ENCODE data around the gene SNX18. TPM values are rescaled to one million over a fixed set of nuclear protein-coding genes. Genes with fewer than 3 reads are reported as not detected.

The SNX18 gene
- total RNA-seq, 1 experiment from 2014 or later, result 16.0 TPM

DNA sequence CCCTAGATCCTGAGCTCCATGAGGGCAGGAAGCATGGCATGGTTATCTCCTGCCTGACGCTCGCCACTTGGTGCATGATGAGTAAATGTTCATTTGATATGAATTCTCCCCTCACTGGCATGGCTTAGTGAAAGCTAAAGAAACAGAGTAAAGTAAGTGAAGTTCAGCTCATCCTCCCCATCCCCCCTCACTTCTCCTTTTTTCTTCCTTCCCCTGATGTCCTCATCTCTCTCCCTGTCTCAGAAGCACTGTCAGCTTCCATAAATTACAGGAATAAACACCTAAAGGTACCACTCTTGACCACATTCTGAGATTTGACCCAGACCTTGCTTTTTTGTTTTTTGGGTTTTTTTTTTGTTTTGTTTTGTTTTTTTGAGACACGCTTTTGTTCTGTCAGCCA, 73.3 kb downstream of the SNX18 start:
- DNase-seq (ENCODE audit: low read depth, low spot score) (no peak), ATAC-seq (no peak)
- Histone ChIP-seq H3K27ac (ENCODE audit: low read depth, low read length) (no peak overlapping the region), H2AFZ (ENCODE audit: low read depth, low read length, poor library complexity, severe bottlenecking) (no peak overlapping the region), H3K9me2 (ENCODE audit: insufficient read depth) (no peaks in the 10 kb centered on the region), H3K9me3 (ENCODE audit: control insufficient read depth in 1 of 2, insufficient read depth in 1 of 2, low read depth in 1 of 2, low read length in 2 of 2) (no peaks in the 10 kb centered on the region; a peak in 1 of 4 replicates), H4K20me1 (ENCODE audit: insufficient read depth) (no peaks in the 10 kb centered on the region), H3K4me3 (replicated peaks in 1 of 2; ENCODE audit: low read depth in 1 of 2, low read length in 2 of 2) (no peak overlapping the region), H3K9ac (ENCODE audit: low read length) (no peak overlapping the region), H3K4me1 (ENCODE audit: control insufficient read depth in 1 of 2, insufficient read depth in 2 of 2, low read length in 2 of 2) (no peaks in the 10 kb centered on the region), H3K27me3 (ENCODE audit: insufficient read depth, low read length) (no peaks in the 10 kb centered on the region), H3K79me2 (ENCODE audit: insufficient read depth, low read length) (no peaks in the 10 kb centered on the region), H3K36me3 (ENCODE audit: control insufficient read depth in 1 of 2, insufficient read depth in 2 of 2, low read length in 2 of 2) (no peaks in the 10 kb centered on the region), H3K4me2 (ENCODE audit: low read length) (no peak overlapping the region)
- BruUV-seq (replicated peaks), result no TSS peak
- ChIA-PET RAD21 (ENCODE audit: low non-redundant PET in 1 of 2, low total read pairs in 2 of 2, uncharacterized antibody in 2 of 2, unreplicated experiment in 2 of 2) (no interaction called here), CTCF (no interaction called here), POLR2A (no interaction called here)
- intact Hi-C loops (cut with micrococcal nuclease), result no loop called here
- no peak for TF ChIP-seq CEBPB (IDR thresholded peaks at IDR 0.05; ENCODE audit: low read depth)
- no peak for TF ChIP-seq EGR1 (IDR thresholded peaks at IDR 0.05; ENCODE audit: low read depth)
- TF ChIP-seq, protein P1, sequence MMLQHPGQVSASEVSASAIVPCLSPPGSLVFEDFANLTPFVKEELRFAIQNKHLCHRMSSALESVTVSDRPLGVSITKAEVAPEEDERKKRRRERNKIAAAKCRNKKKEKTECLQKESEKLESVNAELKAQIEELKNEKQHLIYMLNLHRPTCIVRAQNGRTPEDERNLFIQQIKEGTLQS (IDR thresholded peaks at IDR 0.05), result no peak
- no peak for TF ChIP-seq SIN3A (IDR thresholded peaks at IDR 0.05; ENCODE audit: low read depth)
- no peak for TF ChIP-seq CBX3 (IDR thresholded peaks at IDR 0.05; ENCODE audit: low read depth)
- TF ChIP-seq FOSL1 (IDR thresholded peaks at IDR 0.05; ENCODE audit: low read depth), result no peak
- no peak for TF ChIP-seq ZFX (IDR thresholded peaks at IDR 0.05)
- TF ChIP-seq SRF (IDR thresholded peaks at IDR 0.05; ENCODE audit: low read depth), result no peak
- TF ChIP-seq, protein P2, sequence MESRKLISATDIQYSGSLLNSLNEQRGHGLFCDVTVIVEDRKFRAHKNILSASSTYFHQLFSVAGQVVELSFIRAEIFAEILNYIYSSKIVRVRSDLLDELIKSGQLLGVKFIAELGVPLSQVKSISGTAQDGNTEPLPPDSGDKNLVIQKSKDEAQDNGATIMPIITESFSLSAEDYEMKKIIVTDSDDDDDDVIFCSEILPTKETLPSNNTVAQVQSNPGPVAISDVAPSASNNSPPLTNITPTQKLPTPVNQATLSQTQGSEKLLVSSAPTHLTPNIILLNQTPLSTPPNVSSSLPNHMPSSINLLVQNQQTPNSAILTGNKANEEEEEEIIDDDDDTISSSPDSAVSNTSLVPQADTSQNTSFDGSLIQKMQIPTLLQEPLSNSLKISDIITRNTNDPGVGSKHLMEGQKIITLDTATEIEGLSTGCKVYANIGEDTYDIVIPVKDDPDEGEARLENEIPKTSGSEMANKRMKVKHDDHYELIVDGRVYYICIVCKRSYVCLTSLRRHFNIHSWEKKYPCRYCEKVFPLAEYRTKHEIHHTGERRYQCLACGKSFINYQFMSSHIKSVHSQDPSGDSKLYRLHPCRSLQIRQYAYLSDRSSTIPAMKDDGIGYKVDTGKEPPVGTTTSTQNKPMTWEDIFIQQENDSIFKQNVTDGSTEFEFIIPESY (IDR thresholded peaks at IDR 0.05; ENCODE audit: extremely low read depth, insufficient replicate concordance, low read length), result no peak
- TF ChIP-seq, protein P3, sequence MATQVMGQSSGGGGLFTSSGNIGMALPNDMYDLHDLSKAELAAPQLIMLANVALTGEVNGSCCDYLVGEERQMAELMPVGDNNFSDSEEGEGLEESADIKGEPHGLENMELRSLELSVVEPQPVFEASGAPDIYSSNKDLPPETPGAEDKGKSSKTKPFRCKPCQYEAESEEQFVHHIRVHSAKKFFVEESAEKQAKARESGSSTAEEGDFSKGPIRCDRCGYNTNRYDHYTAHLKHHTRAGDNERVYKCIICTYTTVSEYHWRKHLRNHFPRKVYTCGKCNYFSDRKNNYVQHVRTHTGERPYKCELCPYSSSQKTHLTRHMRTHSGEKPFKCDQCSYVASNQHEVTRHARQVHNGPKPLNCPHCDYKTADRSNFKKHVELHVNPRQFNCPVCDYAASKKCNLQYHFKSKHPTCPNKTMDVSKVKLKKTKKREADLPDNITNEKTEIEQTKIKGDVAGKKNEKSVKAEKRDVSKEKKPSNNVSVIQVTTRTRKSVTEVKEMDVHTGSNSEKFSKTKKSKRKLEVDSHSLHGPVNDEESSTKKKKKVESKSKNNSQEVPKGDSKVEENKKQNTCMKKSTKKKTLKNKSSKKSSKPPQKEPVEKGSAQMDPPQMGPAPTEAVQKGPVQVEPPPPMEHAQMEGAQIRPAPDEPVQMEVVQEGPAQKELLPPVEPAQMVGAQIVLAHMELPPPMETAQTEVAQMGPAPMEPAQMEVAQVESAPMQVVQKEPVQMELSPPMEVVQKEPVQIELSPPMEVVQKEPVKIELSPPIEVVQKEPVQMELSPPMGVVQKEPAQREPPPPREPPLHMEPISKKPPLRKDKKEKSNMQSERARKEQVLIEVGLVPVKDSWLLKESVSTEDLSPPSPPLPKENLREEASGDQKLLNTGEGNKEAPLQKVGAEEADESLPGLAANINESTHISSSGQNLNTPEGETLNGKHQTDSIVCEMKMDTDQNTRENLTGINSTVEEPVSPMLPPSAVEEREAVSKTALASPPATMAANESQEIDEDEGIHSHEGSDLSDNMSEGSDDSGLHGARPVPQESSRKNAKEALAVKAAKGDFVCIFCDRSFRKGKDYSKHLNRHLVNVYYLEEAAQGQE (IDR thresholded peaks at IDR 0.05; ENCODE audit: low read depth), result no peak
- TF ChIP-seq EZH2phosphoT487 (IDR thresholded peaks at IDR 0.05; ENCODE audit: borderline replicate concordance), result no peak
